ENCODE data around the gene TSPAN19.

The TSPAN19 gene

GRCh38 chr12:84986117-84986516, 50.0 kb downstream of the TSPAN19 start:
- DNase-seq (ENCODE audit: low read depth, low spot score), result no peak
- TF ChIP-seq YY1 (IDR thresholded peaks at IDR 0.05; ENCODE audit: insufficient read depth, insufficient read length) (no peak), SUZ12 (IDR thresholded peaks at IDR 0.05; ENCODE audit: extremely low read depth, insufficient read depth, insufficient read length) (no peak), ZNF274 (IDR thresholded peaks at IDR 0.05; ENCODE audit: low read depth, low read length) (no peak)
- no peaks in the 10 kb centered on the region for H3K36me3 ChIP-seq (ENCODE audit: insufficient read depth, insufficient read length, low read length)
- H3K27me3 ChIP-seq (ENCODE audit: insufficient read depth, insufficient read length), result no peaks in the 10 kb centered on the region
- no peaks in the 10 kb centered on the region for H3K4me1 ChIP-seq (ENCODE audit: insufficient read depth, insufficient read length)
- no peaks in the 10 kb centered on the region for H3K9me3 ChIP-seq (ENCODE audit: insufficient read depth, low read length)
- H3K4me3 ChIP-seq (ENCODE audit: insufficient read length, low read depth), result no peak overlapping the region
- H3K9ac ChIP-seq (ENCODE audit: insufficient read length, low read depth), result no peak overlapping the region

GRCh38 chr12:84983289-84983688, 52.8 kb downstream of the TSPAN19 start:
- TF ChIP-seq ZNF274 (IDR thresholded peaks at IDR 0.05; ENCODE audit: low read depth, low read length), result no peak
- TF ChIP-seq SUZ12 (IDR thresholded peaks at IDR 0.05; ENCODE audit: extremely low read depth, insufficient read depth, insufficient read length), result no peak
- TF ChIP-seq YY1 (IDR thresholded peaks at IDR 0.05; ENCODE audit: insufficient read depth, insufficient read length), result no peak
- Histone ChIP-seq H3K4me3 (ENCODE audit: insufficient read length, low read depth) (no peak overlapping the region), H3K36me3 (ENCODE audit: insufficient read depth, insufficient read length, low read length) (no peaks in the 10 kb centered on the region), H3K9me3 (ENCODE audit: insufficient read depth, low read length) (no peaks in the 10 kb centered on the region), H3K27me3 (ENCODE audit: insufficient read depth, insufficient read length) (no peaks in the 10 kb centered on the region), H3K9ac (ENCODE audit: insufficient read length, low read depth) (no peak overlapping the region), H3K4me1 (ENCODE audit: insufficient read depth, insufficient read length) (no peaks in the 10 kb centered on the region)
- no peak for DNase-seq (ENCODE audit: low read depth, low spot score)

GRCh38 chr12:84982888-84983287, 53.2 kb downstream of the TSPAN19 start:
- Histone ChIP-seq H3K4me3 (ENCODE audit: insufficient read length, low read depth) (no peak overlapping the region), H3K36me3 (ENCODE audit: insufficient read depth, insufficient read length, low read length) (no peaks in the 10 kb centered on the region), H3K27me3 (ENCODE audit: insufficient read depth, insufficient read length) (no peaks in the 10 kb centered on the region), H3K9ac (ENCODE audit: insufficient read length, low read depth) (no peak overlapping the region), H3K9me3 (ENCODE audit: insufficient read depth, low read length) (no peaks in the 10 kb centered on the region), H3K4me1 (ENCODE audit: insufficient read depth, insufficient read length) (no peaks in the 10 kb centered on the region)
- no peak for TF ChIP-seq YY1 (IDR thresholded peaks at IDR 0.05; ENCODE audit: insufficient read depth, insufficient read length)
- TF ChIP-seq ZNF274 (IDR thresholded peaks at IDR 0.05; ENCODE audit: low read depth, low read length), result no peak
- no peak for DNase-seq (ENCODE audit: low read depth, low spot score)

GRCh38 chr12:84978921-84979320, 57.2 kb downstream of the TSPAN19 start:
- peaks cover 8% of the 10 kb centered on the region; the same call in 1 of the 2 replicates for H3K9me3 ChIP-seq (ENCODE audit: insufficient read depth, low read length)
- no peak overlapping the region for H3K9ac ChIP-seq (ENCODE audit: insufficient read length, low read depth)
- TF ChIP-seq SUZ12 (IDR thresholded peaks at IDR 0.05; ENCODE audit: extremely low read depth, insufficient read depth, insufficient read length) (no peak), ZNF274 (IDR thresholded peaks at IDR 0.05; ENCODE audit: low read depth, low read length) (no peak), YY1 (IDR thresholded peaks at IDR 0.05; ENCODE audit: insufficient read depth, insufficient read length) (no peak)
- DNase-seq (ENCODE audit: low read depth, low spot score), result no peak
- no peak overlapping the region for H3K4me3 ChIP-seq (ENCODE audit: insufficient read length, low read depth)
- no peaks in the 10 kb centered on the region for H3K36me3 ChIP-seq (ENCODE audit: insufficient read depth, insufficient read length, low read length)
- no peaks in the 10 kb centered on the region for H3K4me1 ChIP-seq (ENCODE audit: insufficient read depth, insufficient read length)
- H3K27me3 ChIP-seq (ENCODE audit: insufficient read depth, insufficient read length), result no peaks in the 10 kb centered on the region

- no peak overlapping the region for H3K4me3 ChIP-seq (ENCODE audit: insufficient read length, low read depth)
- no peak for DNase-seq (ENCODE audit: low read depth, low spot score)
- TF ChIP-seq YY1 (IDR thresholded peaks at IDR 0.05; ENCODE audit: insufficient read depth, insufficient read length) (no peak), ZNF274 (IDR thresholded peaks at IDR 0.05; ENCODE audit: low read depth, low read length) (no peak), SUZ12 (IDR thresholded peaks at IDR 0.05; ENCODE audit: extremely low read depth, insufficient read depth, insufficient read length) (no peak)
- H3K4me1 ChIP-seq (ENCODE audit: insufficient read depth, insufficient read length), result no peaks in the 10 kb centered on the region
- H3K9me3 ChIP-seq (ENCODE audit: insufficient read depth, low read length), result peaks cover 8% of the 10 kb centered on the region; the same call in 1 of the 2 replicates
- no peaks in the 10 kb centered on the region for H3K36me3 ChIP-seq (ENCODE audit: insufficient read depth, insufficient read length, low read length)
- no peak overlapping the region for H3K9ac ChIP-seq (ENCODE audit: insufficient read length, low read depth)
- H3K27me3 ChIP-seq (ENCODE audit: insufficient read depth, insufficient read length), result no peaks in the 10 kb centered on the region
Measured at GRCh38 chr12:84976133-84976532, 59.9 kb downstream of the TSPAN19 start.

- DNase-seq (ENCODE audit: low read depth, low spot score), result no peak
- Histone ChIP-seq H3K27me3 (ENCODE audit: insufficient read depth, insufficient read length) (no peaks in the 10 kb centered on the region), H3K9ac (ENCODE audit: insufficient read length, low read depth) (no peak overlapping the region), H3K9me3 (ENCODE audit: insufficient read depth, low read length) (peaks cover 8% of the 10 kb centered on the region; the same call in 1 of the 2 replicates), H3K4me3 (ENCODE audit: insufficient read length, low read depth) (no peak overlapping the region), H3K36me3 (ENCODE audit: insufficient read depth, insufficient read length, low read length) (no peaks in the 10 kb centered on the region), H3K4me1 (ENCODE audit: insufficient read depth, insufficient read length) (no peaks in the 10 kb centered on the region)
- no peak for TF ChIP-seq SUZ12 (IDR thresholded peaks at IDR 0.05; ENCODE audit: extremely low read depth, insufficient read depth, insufficient read length)
- no peak for TF ChIP-seq YY1 (IDR thresholded peaks at IDR 0.05; ENCODE audit: insufficient read depth, insufficient read length)
- TF ChIP-seq ZNF274 (IDR thresholded peaks at IDR 0.05; ENCODE audit: low read depth, low read length), result no peak
Measured at GRCh38 chr12:84974155-84974815, 61.8 kb downstream of the TSPAN19 start.

- no peaks in the 10 kb centered on the region for H3K27me3 ChIP-seq (ENCODE audit: insufficient read depth, insufficient read length)
- no peaks in the 10 kb centered on the region for H3K4me1 ChIP-seq (ENCODE audit: insufficient read depth, insufficient read length)
- H3K4me3 ChIP-seq (ENCODE audit: insufficient read length, low read depth), result no peak overlapping the region
- no peak for TF ChIP-seq SUZ12 (IDR thresholded peaks at IDR 0.05; ENCODE audit: extremely low read depth, insufficient read depth, insufficient read length)
- no peak for TF ChIP-seq YY1 (IDR thresholded peaks at IDR 0.05; ENCODE audit: insufficient read depth, insufficient read length)
- TF ChIP-seq ZNF274 (IDR thresholded peaks at IDR 0.05; ENCODE audit: low read depth, low read length), result no peak
- H3K9me3 ChIP-seq (ENCODE audit: insufficient read depth, low read length), result peaks cover 8% of the 10 kb centered on the region; the same call in 1 of the 2 replicates
- DNase-seq (ENCODE audit: low read depth, low spot score), result no peak
- H3K36me3 ChIP-seq (ENCODE audit: insufficient read depth, insufficient read length, low read length), result no peaks in the 10 kb centered on the region
- H3K9ac ChIP-seq (ENCODE audit: insufficient read length, low read depth), result no peak overlapping the region
Measured at GRCh38 chr12:84973026-84973425, 63.1 kb downstream of the TSPAN19 start.

Measured in NT2/D1 (cell line).